ENCODE measurements around the gene SND1. TPM values are rescaled to one million over a fixed set of nuclear protein-coding genes. Genes with fewer than 3 reads are reported as not detected.

SND1 gene
- polyA plus RNA-seq, 3 donors: 138 to 152 (median 150) TPM

DNA sequence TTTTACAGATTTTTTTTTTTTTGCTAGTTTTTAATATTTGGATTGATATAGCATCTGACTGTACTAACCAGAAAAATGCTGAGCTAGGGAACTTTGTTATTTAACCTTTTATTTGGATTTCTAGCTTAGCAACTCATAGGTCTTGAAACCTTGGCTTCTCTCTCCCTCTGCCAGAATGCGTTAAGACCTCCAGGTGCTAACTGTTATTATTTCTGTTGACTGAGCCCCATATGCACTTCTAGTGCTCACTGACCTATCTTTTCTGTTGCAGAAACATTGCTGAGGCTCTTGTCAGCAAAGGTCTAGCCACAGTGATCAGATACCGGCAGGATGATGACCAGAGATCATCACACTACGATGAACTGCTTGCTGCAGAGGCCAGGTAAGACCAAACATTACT, 235.6 kb downstream of the SND1 start:
- no peak for DNase-seq (ENCODE audit: extremely low read depth in 1 of 11, low read depth in 9 of 11, low spot score in 4 of 11)

DNA sequence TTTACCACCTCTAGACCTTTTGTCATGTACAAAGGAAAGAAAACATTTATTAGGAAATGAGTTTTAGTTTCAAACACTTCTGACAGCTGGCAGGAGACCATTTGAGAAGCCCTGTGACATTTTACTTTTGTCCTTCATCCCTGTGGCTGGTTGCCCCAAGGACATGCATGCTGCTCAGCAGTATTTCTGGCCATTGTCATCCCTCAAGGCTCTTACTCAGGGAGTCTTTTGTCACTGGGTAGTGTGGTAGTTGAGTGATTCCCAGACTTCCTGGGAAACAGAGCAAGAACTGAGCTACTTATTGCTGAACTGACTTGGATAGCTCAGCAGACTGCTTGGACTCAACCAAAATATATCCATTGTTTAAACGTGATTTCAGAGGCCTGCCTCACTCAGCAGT, 236.4 kb downstream of the SND1 start:
- no peak for DNase-seq (ENCODE audit: extremely low read depth in 1 of 11, low read depth in 9 of 11, low spot score in 4 of 11)

DNA sequence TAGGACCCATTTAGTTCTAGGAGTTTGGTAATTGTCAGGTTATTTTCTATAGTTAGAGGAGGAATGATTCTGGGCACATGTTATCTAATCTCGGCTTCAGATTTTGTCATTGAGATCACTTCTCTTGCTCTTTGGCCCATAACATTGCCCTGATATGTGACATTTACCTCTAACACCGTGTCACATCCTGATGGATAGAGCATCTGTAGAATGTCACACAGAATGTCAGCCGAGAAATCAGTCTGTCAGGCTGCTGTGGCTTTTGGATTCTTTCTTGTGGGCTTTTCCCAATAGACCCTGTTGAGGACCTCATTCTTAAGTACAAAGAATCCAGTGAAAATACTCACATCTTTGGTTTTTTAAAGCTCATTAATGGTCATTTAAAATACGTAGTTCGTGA, 236.8 kb downstream of the SND1 start:
- no peak for DNase-seq (ENCODE audit: extremely low read depth in 1 of 11, low read depth in 9 of 11, low spot score in 4 of 11)

DNA sequence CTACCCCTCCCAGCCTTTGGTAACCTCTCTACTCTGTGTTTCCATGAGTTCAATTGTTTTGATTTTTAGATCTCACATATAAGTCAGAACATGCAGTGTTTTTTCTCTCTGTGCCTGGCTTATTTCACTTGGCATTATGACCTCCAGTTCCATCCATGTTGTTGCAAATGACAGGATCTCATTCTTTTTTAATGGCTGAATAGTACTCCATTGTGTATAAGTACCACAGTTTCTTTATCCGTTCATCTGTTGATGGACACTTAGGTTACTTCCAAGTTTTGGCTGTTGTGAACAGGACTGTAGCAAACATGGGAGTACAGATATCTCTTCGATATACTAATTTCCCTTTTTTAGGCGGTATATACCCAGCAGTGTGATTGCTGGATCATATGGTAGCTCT, 237.7 kb downstream of the SND1 start:
- DNase-seq (ENCODE audit: extremely low read depth in 1 of 11, low read depth in 9 of 11, low spot score in 4 of 11): no peak

DNA sequence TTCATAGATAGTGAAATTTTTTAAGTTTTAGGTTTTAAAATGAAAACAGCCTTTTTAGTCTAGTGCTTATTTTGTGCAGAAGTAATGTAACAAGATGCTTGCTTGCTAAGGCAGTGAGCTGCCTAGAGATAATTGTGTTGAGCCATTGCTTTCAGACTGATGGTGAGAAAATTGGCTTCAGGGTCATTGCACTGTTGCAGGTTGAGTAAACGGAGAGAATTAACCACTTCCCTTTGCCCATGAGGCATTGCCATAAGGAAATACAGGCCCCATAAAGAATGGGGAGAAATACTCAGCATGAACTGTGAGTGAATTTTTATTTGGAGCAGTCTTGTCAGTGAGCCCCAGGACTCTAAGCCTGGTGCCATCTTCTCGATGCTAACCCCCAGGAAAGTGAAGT, 238.7 kb downstream of the SND1 start:
- no peak for DNase-seq (ENCODE audit: extremely low read depth in 1 of 11, low read depth in 9 of 11, low spot score in 4 of 11)

DNA sequence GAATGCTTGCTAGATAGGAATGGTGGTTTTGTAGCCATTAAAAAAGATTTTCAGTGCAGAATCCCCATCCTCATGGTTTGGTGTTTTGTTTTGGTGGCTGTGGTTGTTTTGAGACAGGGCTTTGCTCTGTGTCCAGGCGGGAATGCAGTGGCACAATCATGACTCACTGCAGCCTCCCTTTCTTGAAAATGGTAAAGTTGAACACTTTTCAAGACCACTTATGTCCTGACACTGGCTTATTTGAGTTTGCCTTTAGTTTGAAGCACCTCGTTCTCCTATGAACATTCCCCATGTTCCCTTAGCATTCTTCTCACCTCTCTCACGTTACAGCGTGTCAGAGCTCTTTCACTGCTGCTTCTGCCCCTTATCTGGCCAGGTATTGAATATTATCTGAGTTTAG, 239.2 kb downstream of the SND1 start:
- no peak for DNase-seq (ENCODE audit: extremely low read depth in 1 of 11, low read depth in 9 of 11, low spot score in 4 of 11)

DNA sequence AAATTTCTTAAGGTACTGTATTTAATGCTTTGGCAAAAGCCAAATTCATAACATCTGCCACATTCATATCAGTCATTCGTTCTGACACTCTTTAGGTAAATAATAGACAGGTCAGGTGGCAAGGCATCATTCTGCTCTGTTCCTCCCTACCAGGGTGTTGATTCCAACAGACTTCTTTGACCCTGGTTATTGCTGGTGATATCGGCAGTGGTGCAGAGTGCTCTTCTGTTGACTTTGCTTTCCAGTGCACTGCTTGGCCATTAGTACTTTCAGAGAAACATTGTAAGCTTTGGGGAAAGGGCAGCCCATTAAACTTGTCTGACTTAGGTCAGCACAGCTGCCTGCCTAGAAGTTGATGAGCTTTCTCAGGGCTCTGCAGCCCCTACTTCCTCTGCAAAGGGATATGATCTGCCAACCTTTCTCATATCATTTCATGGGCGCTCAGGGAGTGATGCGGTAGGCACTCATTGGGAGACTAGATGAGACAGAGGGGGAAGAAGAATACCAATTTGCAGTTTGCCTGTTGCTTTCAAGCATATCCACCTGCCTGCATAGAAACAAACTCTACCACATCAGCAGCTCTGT, 240.0 kb downstream of the SND1 start:
- DNase-seq (ENCODE audit: extremely low read depth in 1 of 11, low read depth in 9 of 11, low spot score in 4 of 11): no peak

DNA sequence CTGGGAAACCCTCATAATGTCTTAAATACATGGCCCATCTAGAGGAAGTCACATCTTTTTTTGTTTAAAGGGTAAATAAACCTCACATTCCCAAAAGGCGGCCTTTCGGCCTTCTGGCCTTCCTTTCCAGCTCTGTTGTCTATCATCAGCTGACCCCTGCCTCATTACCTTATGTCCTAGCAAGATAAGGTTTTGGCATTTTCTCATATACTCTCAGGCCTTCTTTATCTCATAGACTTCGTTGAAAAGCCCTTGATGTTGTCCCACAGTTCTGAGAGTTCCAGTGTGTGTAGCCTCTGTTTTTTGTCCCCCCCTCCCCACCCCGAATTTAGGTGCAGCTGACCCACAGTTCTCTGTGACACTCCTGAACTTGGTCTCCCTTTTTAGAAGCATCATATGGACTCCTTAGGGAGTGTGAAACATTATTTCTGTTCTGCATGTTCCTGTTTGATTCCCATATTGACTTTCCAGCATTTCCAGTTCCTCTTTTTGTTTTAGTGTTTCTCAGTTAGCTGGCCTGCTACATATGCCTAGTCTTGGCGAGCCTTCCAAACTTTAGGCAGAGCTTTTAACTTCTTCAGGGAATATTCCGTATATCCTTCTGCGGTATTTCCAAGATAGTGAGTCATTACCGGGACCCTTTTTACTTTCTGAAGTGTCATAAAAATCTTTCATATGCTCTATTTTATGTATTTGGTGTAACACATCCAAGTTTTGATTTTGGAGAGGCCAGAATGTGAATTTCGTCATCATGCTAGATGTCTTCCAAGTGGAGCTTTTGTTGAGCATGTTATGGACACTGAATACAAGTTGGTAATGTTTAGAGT, 240.7 kb downstream of the SND1 start:
- no peak for DNase-seq (ENCODE audit: extremely low read depth in 1 of 11, low read depth in 9 of 11, low spot score in 4 of 11)

DNA sequence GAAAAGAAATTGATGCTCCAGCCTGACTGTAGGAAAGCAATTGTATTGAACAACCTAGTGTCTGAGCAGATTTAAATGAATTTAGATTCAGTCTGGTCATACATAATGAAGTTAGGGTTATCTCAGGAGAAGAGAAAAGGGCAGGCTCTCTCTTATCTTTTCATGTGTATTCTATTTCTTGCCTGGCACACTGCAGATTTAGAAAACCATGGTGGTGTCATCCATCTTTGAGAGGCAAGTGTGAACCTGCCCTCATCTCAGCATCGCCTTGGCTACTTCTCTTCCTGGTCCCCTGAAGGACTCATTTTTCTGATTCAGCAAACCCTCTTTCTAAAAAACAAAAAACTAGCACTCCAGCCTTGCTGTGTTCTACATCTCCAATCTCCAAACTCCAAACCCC, 241.6 kb downstream of the SND1 start:
- DNase-seq (ENCODE audit: extremely low read depth in 1 of 11, low read depth in 9 of 11, low spot score in 4 of 11): no peak

DNA sequence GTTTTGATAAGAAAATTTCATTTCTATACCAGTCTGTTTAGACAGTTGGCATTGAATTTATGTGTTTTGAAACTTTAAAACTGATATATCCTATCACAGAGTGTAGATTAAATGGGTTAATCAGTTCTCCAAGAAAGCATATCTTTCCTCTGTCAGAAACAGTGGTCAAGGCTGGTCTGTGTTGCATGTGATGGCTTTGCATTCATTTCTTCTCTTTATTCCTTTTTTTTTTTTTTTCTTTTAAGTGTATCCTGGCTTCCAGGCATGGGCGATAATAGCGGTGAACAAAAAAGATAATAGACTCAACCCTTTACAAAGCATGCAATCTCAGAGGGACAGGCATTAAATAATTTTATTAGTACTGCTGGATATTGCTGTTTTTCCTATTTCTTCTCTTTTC, 242.6 kb downstream of the SND1 start:
- DNase-seq (ENCODE audit: extremely low read depth in 1 of 11, low read depth in 9 of 11, low spot score in 4 of 11): no peak

DNA sequence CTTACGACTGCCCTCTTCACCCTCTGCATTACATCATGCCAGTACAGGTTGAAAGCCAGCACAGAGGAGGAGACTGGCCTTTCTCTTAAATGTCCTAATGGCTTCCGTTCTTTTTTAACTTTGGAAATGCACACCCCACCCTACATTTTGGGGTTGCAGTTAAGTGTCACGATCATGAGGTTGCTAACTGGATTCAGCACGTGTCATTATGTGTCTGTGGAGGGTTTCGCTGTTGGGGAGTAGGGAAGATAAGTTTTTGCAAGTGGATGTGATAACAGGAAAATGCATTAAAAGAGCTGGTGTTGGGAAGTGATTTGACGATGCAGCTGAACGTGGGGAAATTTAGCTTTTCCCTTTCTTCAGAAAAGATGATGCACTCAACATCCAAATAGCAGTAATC, 243.4 kb downstream of the SND1 start:
- DNase-seq (ENCODE audit: extremely low read depth in 1 of 11, low read depth in 9 of 11, low spot score in 4 of 11): no peak

DNA sequence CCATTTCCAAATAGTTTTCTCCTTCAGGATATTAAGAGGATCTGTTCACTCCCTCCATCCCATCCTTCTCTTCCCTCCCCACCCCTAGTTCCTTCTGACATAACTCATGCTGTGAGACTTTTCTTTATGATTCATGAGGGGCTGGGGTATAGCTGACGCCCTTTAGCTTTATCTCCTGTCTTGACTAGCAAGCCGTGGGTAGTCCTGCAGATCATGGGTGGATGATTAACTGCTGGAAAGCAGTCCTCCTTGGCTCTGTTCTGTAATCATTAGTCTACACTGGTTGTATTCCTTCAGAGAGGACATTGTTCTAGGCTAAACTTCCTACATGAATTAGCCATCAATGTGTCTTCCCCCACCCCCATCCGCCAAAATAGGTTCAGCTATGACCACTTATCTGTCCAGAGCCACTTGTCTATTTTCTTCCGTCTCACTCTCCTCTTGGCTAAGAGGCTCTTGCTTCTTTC, 243.9 kb downstream of the SND1 start:
- DNase-seq (ENCODE audit: extremely low read depth in 1 of 11, low read depth in 9 of 11, low spot score in 4 of 11): peak in 1 of 11 donors; percentile 5

DNA sequence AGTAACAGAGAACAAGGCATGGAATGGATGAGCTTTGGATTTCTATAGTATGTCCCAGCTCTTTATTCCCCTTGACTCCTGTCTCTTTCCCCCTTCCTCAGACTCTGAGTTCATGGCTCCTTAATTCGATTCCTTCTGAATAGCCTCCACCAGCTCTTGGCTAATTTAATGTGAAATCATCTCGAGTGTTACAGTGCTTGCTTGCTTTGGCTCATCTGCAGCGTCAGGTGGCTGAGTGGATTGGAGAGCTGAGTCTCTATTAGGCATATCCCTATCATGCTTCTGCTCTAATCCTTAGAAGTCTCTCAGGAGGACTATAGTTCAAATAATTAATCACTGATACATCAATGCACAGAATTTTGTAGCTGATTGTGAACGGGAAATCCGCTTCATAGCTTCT, 244.7 kb downstream of the SND1 start:
- DNase-seq (ENCODE audit: extremely low read depth in 1 of 11, low read depth in 9 of 11, low spot score in 4 of 11): no peak

DNA sequence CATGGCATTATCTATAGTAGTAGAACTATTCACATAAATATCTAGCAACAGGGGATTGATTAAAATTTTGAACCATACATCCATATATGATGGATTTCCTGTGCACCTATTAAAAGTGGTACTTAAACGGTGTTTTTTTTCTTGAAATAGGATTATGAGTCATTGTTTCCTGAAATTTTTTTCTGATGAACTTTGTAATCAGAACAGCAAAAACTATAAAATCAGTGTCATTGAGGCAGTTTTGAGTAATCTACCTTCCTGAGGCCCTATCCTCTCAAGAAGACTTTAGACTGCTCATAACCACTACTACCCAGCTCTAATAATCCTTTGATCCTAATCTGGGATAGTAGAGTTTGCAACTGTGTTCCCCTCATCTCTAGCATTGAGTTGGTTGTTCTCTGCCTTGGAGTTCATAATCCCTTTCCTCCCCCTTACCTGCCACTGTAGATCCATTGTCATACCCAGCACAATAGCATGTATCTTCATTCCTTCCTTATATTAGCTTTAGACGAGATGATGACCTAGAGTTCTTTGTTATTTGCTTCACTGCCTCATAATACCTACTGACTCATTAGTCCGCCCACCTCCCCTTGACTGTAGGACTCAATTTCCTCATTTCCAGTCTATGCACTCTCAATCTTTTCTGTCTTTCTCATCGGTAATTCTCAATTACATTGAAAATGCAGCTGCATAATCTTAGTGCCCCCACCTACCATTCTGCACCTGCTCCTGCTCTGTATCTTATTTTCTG, 245.9 kb downstream of the SND1 start:
- no peak for DNase-seq (ENCODE audit: extremely low read depth in 1 of 11, low read depth in 9 of 11, low spot score in 4 of 11)

DNA sequence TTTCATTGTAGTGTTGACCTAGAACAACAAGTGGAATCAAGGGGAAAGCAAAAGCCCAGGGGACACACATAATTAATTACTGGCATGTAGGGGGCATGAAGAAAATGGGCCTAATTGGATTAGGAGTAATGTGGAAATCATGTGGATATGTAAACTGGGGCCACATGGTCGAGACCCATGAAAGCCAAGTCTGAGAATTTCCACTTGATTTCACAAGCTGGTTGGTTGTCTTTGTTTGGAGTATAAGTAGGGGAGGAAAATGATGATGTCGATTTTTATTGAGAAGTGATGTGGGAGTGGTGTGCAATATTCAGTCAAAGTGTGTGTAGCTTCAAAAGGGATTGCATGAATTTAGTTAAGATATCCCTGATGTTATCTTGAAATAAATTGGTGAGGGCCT, 247.4 kb downstream of the SND1 start:
- DNase-seq (ENCODE audit: extremely low read depth in 1 of 11, low read depth in 9 of 11, low spot score in 4 of 11): no peak

DNA sequence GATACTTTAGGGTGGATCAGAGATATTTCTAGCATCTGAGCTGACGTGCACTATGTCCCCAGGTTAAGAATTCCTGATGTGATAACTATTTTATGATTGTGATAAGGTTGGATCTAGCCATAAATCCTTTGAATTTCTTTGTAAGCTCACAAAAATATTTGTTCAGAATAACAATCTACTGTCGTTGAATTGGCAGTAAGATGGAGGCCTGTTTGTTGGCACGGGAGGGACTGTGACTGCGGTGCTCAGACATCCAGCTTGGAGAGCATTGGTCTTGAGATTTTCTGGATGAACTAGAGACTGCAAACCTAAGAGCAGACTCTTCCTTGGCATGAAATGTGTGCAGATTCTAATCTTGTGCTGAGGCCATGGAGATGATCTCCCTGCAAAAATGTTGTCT, 248.1 kb downstream of the SND1 start:
- DNase-seq (ENCODE audit: extremely low read depth in 1 of 11, low read depth in 9 of 11, low spot score in 4 of 11): no peak

DNA sequence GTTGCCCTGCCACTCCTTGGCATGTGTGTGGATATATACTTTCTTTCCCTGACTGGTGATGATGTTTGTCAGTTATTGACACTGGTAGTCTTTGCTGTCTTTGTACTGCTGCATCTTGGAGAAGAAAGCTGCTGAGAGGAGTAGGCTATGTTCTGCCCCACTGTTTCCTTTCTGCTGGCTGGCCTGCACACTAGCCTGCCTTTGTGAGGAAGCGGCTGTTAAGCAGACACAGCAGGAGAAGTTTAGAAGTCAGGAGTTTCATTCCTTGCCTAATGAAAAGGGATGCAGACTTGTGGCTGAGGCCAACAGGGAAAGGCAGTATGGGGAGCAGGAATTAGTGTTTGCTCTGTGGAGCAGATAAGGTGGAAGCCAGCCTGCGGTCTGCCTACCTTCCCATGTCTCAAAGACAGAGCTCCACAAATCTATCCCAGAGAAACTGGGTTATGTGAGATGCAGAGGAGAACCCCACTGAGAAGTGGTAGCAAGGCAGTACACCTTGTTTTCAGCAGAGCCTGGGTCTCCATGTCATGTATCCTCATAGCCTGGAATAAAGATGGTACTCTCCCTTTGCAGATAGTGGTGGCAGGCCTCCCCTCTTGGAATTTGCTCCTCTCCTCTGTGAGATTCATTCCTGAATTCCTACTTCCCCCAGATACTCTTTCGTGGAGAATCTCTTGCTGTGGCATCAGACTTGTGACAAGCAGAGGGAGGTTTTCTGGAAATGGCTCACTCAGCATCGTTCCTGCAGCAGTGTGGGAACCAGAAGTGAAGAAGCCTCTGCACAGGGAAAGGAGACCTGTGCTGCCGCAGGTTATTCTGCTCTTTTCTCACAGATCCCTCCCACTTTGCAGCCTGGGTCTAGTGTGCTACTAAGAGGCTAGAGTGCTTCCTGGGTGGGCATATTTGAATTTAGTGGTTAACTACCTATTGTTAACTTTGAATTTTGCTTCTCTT, 249.0 kb downstream of the SND1 start:
- no peak for DNase-seq (ENCODE audit: extremely low read depth in 1 of 11, low read depth in 9 of 11, low spot score in 4 of 11)

DNA sequence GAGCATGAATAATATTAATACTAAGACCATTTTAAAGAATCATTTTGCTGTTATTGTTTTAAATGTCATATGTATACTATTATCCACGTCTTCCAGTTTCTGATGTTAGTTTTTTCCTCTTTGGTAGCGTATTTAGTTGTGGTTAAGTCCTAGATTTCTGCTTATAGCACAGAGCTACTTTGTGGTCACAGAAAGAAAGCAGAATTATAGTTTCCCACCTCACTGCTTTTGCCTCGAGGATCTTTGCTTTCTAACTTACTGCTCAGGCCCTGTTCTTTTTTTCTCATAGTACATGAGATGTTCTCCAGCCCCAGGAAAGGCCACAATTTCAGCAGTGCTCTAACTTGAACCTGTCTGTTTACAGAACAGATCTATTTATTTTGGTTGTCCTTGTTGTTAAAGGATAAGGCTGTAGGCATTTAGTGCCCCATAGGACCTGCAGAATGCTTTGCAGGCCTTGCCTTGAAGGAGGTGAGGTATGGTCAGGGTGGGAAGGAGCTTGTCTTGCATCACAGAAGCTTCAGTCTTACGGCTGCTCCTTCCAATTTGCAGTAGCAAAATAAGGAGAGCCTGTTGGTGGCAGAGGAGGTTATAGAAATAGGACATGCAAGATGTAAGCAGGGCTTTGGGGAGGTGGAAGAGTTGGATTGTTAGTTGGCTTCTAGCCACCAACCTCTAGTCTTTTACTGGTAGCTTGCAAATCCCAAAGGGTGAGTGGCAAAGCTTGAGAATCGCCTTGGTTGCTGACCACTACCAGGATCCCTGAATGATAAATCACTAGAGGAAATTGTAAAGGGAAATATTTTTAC, 250.1 kb downstream of the SND1 start:
- no peak for DNase-seq (ENCODE audit: extremely low read depth in 1 of 11, low read depth in 9 of 11, low spot score in 4 of 11)
